WI38 (cell line): ENCODE results near the gene FLCN.

Experiments
- H3K4me3 ChIP-seq: 2 replicates; pipeline ENCODE4 v1.5.1; 2011; ENCODE audit warnings: low read depth, mild to moderate bottlenecking, control low read depth, low read length
- TF ChIP-seq, protein P1 (sequence below): IDR thresholded peaks from 2 replicates; pipeline ENCODE4 v1.5.1; 2012; ENCODE audit warnings: low read depth, mild to moderate bottlenecking, control low read depth, low read length

Gene FLCN

DNA sequence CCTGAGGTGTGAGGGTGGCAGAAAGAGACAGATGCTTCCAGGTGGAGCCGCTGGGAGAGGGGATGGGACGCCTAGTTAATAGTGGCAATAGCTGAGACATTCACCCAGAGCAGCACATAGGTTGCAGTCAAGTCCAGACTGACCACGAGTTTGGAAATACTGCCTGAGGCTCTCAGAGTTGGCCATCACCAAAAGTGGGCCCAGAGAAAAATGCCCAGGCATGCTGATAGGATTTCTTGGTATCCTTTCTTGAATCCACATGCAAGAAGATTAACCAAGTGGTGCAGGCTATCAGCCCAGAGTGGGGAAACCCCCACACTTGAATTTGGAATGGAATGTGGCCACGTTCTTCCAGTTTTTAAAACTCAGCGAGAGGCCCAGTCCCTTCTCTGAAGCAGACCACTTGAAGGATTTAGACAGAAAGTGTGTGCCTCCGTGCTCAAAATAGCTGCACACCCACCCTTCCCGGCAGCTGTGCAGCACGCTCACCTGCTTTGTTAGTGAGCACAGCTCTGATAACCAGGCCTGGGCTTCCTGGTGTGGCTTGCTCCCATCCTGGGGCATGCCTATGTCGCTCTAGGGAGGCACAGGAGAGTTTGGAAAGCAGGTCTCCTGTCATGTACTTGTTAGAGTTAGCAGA is 66.5 kb downstream of the FLCN start:
- TF ChIP-seq, protein P1, sequence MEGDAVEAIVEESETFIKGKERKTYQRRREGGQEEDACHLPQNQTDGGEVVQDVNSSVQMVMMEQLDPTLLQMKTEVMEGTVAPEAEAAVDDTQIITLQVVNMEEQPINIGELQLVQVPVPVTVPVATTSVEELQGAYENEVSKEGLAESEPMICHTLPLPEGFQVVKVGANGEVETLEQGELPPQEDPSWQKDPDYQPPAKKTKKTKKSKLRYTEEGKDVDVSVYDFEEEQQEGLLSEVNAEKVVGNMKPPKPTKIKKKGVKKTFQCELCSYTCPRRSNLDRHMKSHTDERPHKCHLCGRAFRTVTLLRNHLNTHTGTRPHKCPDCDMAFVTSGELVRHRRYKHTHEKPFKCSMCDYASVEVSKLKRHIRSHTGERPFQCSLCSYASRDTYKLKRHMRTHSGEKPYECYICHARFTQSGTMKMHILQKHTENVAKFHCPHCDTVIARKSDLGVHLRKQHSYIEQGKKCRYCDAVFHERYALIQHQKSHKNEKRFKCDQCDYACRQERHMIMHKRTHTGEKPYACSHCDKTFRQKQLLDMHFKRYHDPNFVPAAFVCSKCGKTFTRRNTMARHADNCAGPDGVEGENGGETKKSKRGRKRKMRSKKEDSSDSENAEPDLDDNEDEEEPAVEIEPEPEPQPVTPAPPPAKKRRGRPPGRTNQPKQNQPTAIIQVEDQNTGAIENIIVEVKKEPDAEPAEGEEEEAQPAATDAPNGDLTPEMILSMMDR = no peak
- H3K4me3 ChIP-seq = no peak overlapping the region

DNA sequence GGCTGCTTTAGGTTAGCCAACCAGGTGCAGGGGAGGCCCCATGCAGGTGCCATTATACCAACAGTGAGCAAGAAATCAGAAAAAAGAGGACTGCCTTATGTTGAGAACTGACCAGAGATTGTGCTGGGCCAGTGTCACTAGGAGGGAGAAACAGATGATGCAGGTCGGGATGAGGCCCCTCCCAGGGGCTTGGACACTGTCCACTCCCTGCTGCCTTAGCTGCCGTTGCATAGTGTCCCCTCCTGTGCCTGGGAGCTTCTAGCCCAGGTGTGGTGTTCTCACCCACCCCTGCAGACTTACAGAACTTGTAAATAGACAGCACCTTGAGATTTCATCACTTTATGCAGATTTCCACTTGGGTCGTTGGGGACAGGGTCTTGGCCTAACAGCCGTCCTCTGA is 67.6 kb downstream of the FLCN start:
- TF ChIP-seq, protein P1 = no peak
- no peak overlapping the region for H3K4me3 ChIP-seq

DNA sequence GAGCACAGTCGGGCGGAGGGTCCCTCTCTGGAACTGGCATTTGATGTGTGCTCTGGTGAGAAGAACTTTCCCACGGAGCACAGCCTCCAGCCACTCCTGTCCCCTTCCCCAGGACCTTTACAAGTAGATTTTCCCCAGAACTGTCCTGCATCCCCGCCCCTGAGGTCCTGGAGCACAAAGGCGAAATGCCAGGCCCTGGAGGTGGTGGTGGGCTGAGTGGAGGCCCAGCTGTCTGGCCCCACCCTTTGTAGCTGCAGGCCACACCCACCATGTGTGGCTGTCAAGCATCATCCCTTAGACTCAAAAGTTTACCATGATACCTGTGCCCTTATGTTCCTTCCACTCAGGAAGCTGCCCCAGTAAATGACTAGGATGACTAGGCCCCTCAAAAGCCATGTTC is 68.6 kb downstream of the FLCN start:
- no peak overlapping the region for H3K4me3 ChIP-seq
- TF ChIP-seq, protein P1 = no peak

- TF ChIP-seq, protein P1 = no peak
- H3K4me3 ChIP-seq = no peak overlapping the region
Measured at GRCh38 chr17:17167986-17168385, 69.0 kb downstream of the FLCN start.

GRCh38 chr17:17167356-17167755 is 69.6 kb downstream of the FLCN start:
- no peak overlapping the region for H3K4me3 ChIP-seq
- TF ChIP-seq, protein P1 = no peak

GRCh38 chr17:17166446-17166845 is 70.5 kb downstream of the FLCN start:
- TF ChIP-seq, protein P1 = no peak

GRCh38 chr17:17165666-17166308 is 71.2 kb downstream of the FLCN start:
- no peak overlapping the region for H3K4me3 ChIP-seq
- TF ChIP-seq, protein P1 = no peak

More at GRCh38 chr17:17166446-17166845, 70.5 kb downstream of the FLCN start:
- no peak overlapping the region for H3K4me3 ChIP-seq
